22Rv1 (cell line): ENCODE measurements around the gene LNP1.

Experiments used
- ZFX ChIP-seq: fragments of 450-650 bp; IDR thresholded peaks from 2 replicates; pipeline ENCODE4 v1.6.1; 2017; ENCODE audit warnings: antibody characterized with exemption, borderline replicate concordance
- TF ChIP-seq, protein P1 (sequence below): fragments of 450-650 bp; IDR thresholded peaks from 2 replicates; pipeline ENCODE4 v1.5.1; 2017; ENCODE audit warnings: mild to moderate bottlenecking

GRCh38 chr3:100384733-100385525 is 16.4 kb upstream of the LNP1 start:
- TF ChIP-seq, protein P1, sequence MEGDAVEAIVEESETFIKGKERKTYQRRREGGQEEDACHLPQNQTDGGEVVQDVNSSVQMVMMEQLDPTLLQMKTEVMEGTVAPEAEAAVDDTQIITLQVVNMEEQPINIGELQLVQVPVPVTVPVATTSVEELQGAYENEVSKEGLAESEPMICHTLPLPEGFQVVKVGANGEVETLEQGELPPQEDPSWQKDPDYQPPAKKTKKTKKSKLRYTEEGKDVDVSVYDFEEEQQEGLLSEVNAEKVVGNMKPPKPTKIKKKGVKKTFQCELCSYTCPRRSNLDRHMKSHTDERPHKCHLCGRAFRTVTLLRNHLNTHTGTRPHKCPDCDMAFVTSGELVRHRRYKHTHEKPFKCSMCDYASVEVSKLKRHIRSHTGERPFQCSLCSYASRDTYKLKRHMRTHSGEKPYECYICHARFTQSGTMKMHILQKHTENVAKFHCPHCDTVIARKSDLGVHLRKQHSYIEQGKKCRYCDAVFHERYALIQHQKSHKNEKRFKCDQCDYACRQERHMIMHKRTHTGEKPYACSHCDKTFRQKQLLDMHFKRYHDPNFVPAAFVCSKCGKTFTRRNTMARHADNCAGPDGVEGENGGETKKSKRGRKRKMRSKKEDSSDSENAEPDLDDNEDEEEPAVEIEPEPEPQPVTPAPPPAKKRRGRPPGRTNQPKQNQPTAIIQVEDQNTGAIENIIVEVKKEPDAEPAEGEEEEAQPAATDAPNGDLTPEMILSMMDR: no peak
- TF ChIP-seq ZFX: no peak
